Ascending aorta (tissue), 2 donors: ENCODE measurements around the gene TRERF1. TPM values are rescaled to one million over a fixed set of nuclear protein-coding genes. Genes with fewer than 3 reads are reported as not detected.
A peak's percentile ranks its signal among the peaks of the same experiment; 100 is the strongest.
"Not testable (repeated sequence)": the region's sequence is repeated elsewhere in the genome, so short reads cannot be mapped to it uniquely, and the experiment has no call there.

Experiments
- DNase-seq, 2 donors: peaks; one replicate each; pipeline ENCODE4 v3.0.0-alpha.2; 2019; ENCODE audit warnings: low spot score in 2 of 2
- H3K27ac ChIP-seq, 2 donors: fragments of 200-600 bp; sonication (generic); one replicate each; pipeline ENCODE4 v1.5.1; 2016 to 2017; ENCODE audit warnings: mild to moderate bottlenecking in 1 of 2
- H3K27me3 ChIP-seq: fragments of 200-600 bp; sonication (generic); one replicate; pipeline ENCODE4 v1.5.1; 2017
- H3K36me3 ChIP-seq, 2 donors: fragments of 200-600 bp; sonication (generic); one replicate each; pipeline ENCODE4 v1.5.1; 2016
- H3K4me1 ChIP-seq, 2 donors: fragments of 200-600 bp; sonication (generic); one replicate each; pipeline ENCODE4 v1.5.1; 2016 to 2017; ENCODE audit warnings: mild to moderate bottlenecking in 1 of 2
- H3K4me3 ChIP-seq, 2 donors: fragments of 200-600 bp; sonication (generic); one replicate each; pipeline ENCODE4 v1.5.1; 2016 to 2017; ENCODE audit warnings: mild to moderate bottlenecking in 1 of 2
- H3K9me3 ChIP-seq, 2 donors: fragments of 200-600 bp; sonication (generic); one replicate each; pipeline ENCODE4 v1.5.1; 2016
- CTCF ChIP-seq, 3 experiments: fragments of 200-600 bp in 2 of 3; fragments of 450-650 bp in 1 of 3; sonication (generic) in 2 of 3; IDR thresholded peaks; one replicate each; pipeline ENCODE4 v1.5.1; 2016 to 2019; ENCODE audit warnings: antibody characterized with exemption in 3 of 3, mild to moderate bottlenecking in 1 of 3, moderate library complexity in 1 of 3
- intact Hi-C: fragments of 100-400 bp; cut with DNase I; formaldehyde crosslinking; loops from one replicate; pipeline ENCODE4 v1.15.1; 2023
- total RNA-seq: library from RNA; depleted of rRNA; stranded (reverse); fragments of >200 nt; gene quantifications from one replicate; pipeline ENCODE4 v1.1.0, GENCODE V29; 2016

TRERF1 gene
- total RNA-seq, 1 donor from 2014 or later, result 34.1 TPM

GRCh38 chr6:42222448-42222847, 229.3 kb downstream of the TRERF1 start:
- no peaks in the 10 kb centered on the region for H3K36me3 ChIP-seq

GRCh38 chr6:42221546-42221945, 230.2 kb downstream of the TRERF1 start:
- Histone ChIP-seq H3K4me3 (no peak overlapping the region), H3K4me1 (peaks cover 2% of the 10 kb centered on the region in 2 donors), H3K9me3 (no peaks in the 10 kb centered on the region), H3K36me3 (no peaks in the 10 kb centered on the region), H3K27me3 (no peaks in the 10 kb centered on the region), H3K27ac (no peak overlapping the region)
- intact Hi-C loops, result no loop called here
- TF ChIP-seq CTCF (IDR thresholded peaks at IDR 0.05), result no peak
- DNase-seq, result no peak

More at GRCh38 chr6:42222448-42222847, 229.3 kb downstream of the TRERF1 start:
- Histone ChIP-seq H3K27me3 (no peaks in the 10 kb centered on the region), H3K4me1 (no peaks in the 10 kb centered on the region), H3K27ac (no peak overlapping the region), H3K4me3 (no peak overlapping the region), H3K9me3 (no peaks in the 10 kb centered on the region)
- intact Hi-C loops, result no loop called here
- no peak for TF ChIP-seq CTCF (IDR thresholded peaks at IDR 0.05)
- DNase-seq, result no peak

- DNase-seq, result no peak
- no peak overlapping the region for H3K4me3 ChIP-seq
- H3K27ac ChIP-seq, result no peak overlapping the region
- H3K4me1 ChIP-seq, result peaks cover 3 to 4% of the 10 kb centered on the region in 2 donors
- H3K27me3 ChIP-seq, result no peaks in the 10 kb centered on the region
- intact Hi-C loops, result no loop called here
- no peak for TF ChIP-seq CTCF (IDR thresholded peaks at IDR 0.05)
- no peaks in the 10 kb centered on the region for H3K36me3 ChIP-seq
- H3K9me3 ChIP-seq, result no peaks in the 10 kb centered on the region
These were observed 230.9 kb downstream of the TRERF1 start for GRCh38 chr6:42220807-42221206.

- no peak for TF ChIP-seq CTCF (IDR thresholded peaks at IDR 0.05)
- H3K36me3 ChIP-seq, result peaks cover 5 to 14% of the 10 kb centered on the region in 2 donors
- intact Hi-C loops, result loop anchor here (1.0 to 10.0 kb wide), 6 partner anchors 167 to 1297 kb away; partner anchors contain the start of genes BYSL, LRRC73, MED20 and POLR1C
- H3K27me3 ChIP-seq, result no peaks in the 10 kb centered on the region
- no peaks in the 10 kb centered on the region for H3K9me3 ChIP-seq
- peak within 1 kb of the TSS; percentile 59 to 80 for H3K4me3 ChIP-seq
- peaks cover 3 to 4% of the 10 kb centered on the region in 2 donors for H3K4me1 ChIP-seq
- DNase-seq, result peak; percentile 66 to 96
- H3K27ac ChIP-seq, result peak within 1 kb of the TSS; percentile 61 to 72
These were observed 234.0 kb downstream of the TRERF1 start, which contains the start of gene MRPS10 for GRCh38 chr6:42217519-42218367. Gene MRPS10, minus strand, starts transcription at chr6:42217861. Its CDS starts 12 bp downstream, at chr6:42217849.

DNA sequence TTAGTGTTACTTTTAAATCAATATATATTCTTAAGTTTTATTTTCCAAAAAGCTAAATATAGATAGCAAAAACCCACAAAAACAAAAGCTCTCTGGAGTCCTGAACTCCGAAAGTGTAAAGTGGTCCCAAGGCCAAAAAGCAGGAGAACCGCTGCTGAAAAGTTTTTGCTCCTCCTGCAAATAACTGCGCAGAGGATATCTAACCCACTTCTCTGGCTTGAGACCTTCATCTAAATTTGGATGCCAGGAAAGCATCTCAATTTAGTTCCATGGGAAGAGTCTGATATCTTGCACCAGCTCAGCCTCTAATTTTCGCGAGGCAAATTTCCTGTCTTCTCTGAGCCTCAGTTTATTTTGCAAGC, 234.6 kb downstream of the TRERF1 start:
- Histone ChIP-seq H3K27me3 (no peaks in the 10 kb centered on the region), H3K4me3 (peak overlapping the region; percentile 59 to 80), H3K9me3 (no peaks in the 10 kb centered on the region), H3K4me1 (peaks cover 3 to 4% of the 10 kb centered on the region in 2 donors), H3K27ac (peak overlapping the region; percentile 61 to 72), H3K36me3 (peaks cover 8 to 20% of the 10 kb centered on the region in 2 donors)
- intact Hi-C loops, result loop anchor here (1.0 to 10.0 kb wide), 6 partner anchors 166 to 1298 kb away; partner anchors contain the start of genes BYSL, LRRC73, MED20 and POLR1C
- no peak for DNase-seq
- TF ChIP-seq CTCF (IDR thresholded peaks at IDR 0.05), result no peak

- not testable (repeated sequence) for DNase-seq, H3K4me1 ChIP-seq, H3K27ac ChIP-seq, H3K27me3 ChIP-seq, H3K9me3 ChIP-seq
- Histone ChIP-seq H3K36me3 (peaks cover 15 to 27% of the 10 kb centered on the region in 2 donors), H3K4me3 (peak overlapping the region in 1 of 2 donors; percentile 80)
- intact Hi-C loops, result loop anchor here (2.0 to 10.0 kb wide), 4 partner anchors 166 to 1298 kb away; partner anchors contain the start of genes LRRC73, POLR1C, TAF8 and TOMM6
These were observed 235.2 kb downstream of the TRERF1 start for GRCh38 chr6:42216495-42216894.
